IMR-90 (cell line): Measurements from ENCODE around the gene COL5A1. TPM values are rescaled to one million over a fixed set of nuclear protein-coding genes. Genes with fewer than 3 reads are reported as not detected.

ENCODE experiments used
- ATAC-seq: fragments of 200-7000 bp; cut with Tn5 transposase; 2 replicates; pipeline ENCODE4 v1.9.1; 2020; ENCODE audit warnings: low read depth, mild to moderate bottlenecking, moderate library complexity
- BruUV-seq: library from RNA; stranded (reverse); fragments of 400-500 nt; replicated peaks from 2 replicates; lab custom pipeline; 2021; lab: Mats Ljungman, UMichigan
- CTCF ChIA-PET: fragments of 300-600 bp; formaldehyde crosslinking; extraction: SDS; loops from one replicate; lab custom pipeline; 2021; ENCODE audit warnings: antibody characterized with exemption; lab: Yijun Ruan, JAX
- POLR2A ChIA-PET: fragments of 300-600 bp; sonication (Branson Sonifier 250); formaldehyde crosslinking; loops from one replicate; lab custom pipeline; 2022; ENCODE audit warnings: antibody characterized with exemption; ENCODE audit not compliant: unreplicated experiment; lab: Charles Lee
- DNase-seq: peaks from one replicate; pipeline ENCODE4 v3.0.0; 2013
- H2AFZ ChIP-seq: replicated peaks from 2 replicates; pipeline ENCODE3; 2013; ENCODE audit warnings: low read length, mild to moderate bottlenecking; ENCODE audit not compliant: poor library complexity
- H2AK5ac ChIP-seq: 2 replicates; pipeline ENCODE4 v1.6.1; 2013; ENCODE audit warnings: low read depth, low read length, inconsistent platforms
- H2AK9ac ChIP-seq: replicated peaks from 2 replicates; pipeline ENCODE3; 2013; ENCODE audit warnings: mild to moderate bottlenecking, low read depth, low read length, moderate library complexity; ENCODE audit not compliant: poor library complexity
- H2BK120ac ChIP-seq: 2 replicates; pipeline ENCODE4 v1.6.1; 2013; ENCODE audit warnings: low read depth, low read length, inconsistent platforms
- H2BK15ac ChIP-seq: 3 replicates; pipeline ENCODE4 v1.6.1; 2013; ENCODE audit warnings: low read depth, low read length, inconsistent platforms
- H2BK20ac ChIP-seq: 2 replicates; pipeline ENCODE4 v1.6.1; 2013; ENCODE audit warnings: low read depth, mild to moderate bottlenecking, inconsistent platforms, low read length, moderate library complexity
- H2BK5ac ChIP-seq: 2 replicates; pipeline ENCODE4 v1.6.1; 2013; ENCODE audit warnings: mild to moderate bottlenecking, low read depth, low read length, inconsistent platforms; ENCODE audit not compliant: poor library complexity, severe bottlenecking
- H3K14ac ChIP-seq: replicated peaks from 2 replicates; pipeline ENCODE4 v1.6.1; 2013; ENCODE audit warnings: low read depth, low read length, inconsistent platforms
- H3K18ac ChIP-seq: 2 replicates; pipeline ENCODE4 v1.6.1; 2013; ENCODE audit warnings: low read depth, low read length, control low read depth
- H3K23ac ChIP-seq: 2 replicates; pipeline ENCODE4 v1.6.1; 2013; ENCODE audit warnings: low read depth, low read length, inconsistent platforms
- H3K27ac ChIP-seq: 2 replicates; pipeline ENCODE4 v1.5.1; 2013; ENCODE audit warnings: mild to moderate bottlenecking, control low read depth, low read length; ENCODE audit not compliant: insufficient read depth
- H3K27me3 ChIP-seq: 2 replicates; pipeline ENCODE4 v1.6.1; 2013; ENCODE audit warnings: low read length; ENCODE audit not compliant: control insufficient read depth, insufficient read depth
- H3K36me3 ChIP-seq: 2 replicates; pipeline ENCODE4 v1.6.1; 2013; ENCODE audit warnings: low read length, mixed read lengths; ENCODE audit not compliant: control insufficient read depth, insufficient read depth
- H3K4ac ChIP-seq: 2 replicates; pipeline ENCODE4 v1.6.1; 2013; ENCODE audit warnings: low read depth, low read length, inconsistent platforms
- H3K4me1 ChIP-seq: 2 replicates; pipeline ENCODE4 v1.6.1; 2013; ENCODE audit warnings: low read length, mixed read lengths; ENCODE audit not compliant: control insufficient read depth, insufficient read depth
- H3K4me2 ChIP-seq: 2 replicates; pipeline ENCODE4 v1.6.1; 2013; ENCODE audit warnings: low read depth, mild to moderate bottlenecking, control low read depth, low read length, moderate library complexity
- H3K4me3 ChIP-seq: 2 replicates; pipeline ENCODE4 v1.5.1; 2013; ENCODE audit warnings: low read depth, mild to moderate bottlenecking, control low read depth, low read length, moderate library complexity; ENCODE audit not compliant: insufficient read depth
- H3K56ac ChIP-seq: 2 replicates; pipeline ENCODE4 v1.6.1; 2013; ENCODE audit warnings: low read length, inconsistent platforms; ENCODE audit not compliant: insufficient read depth; ENCODE audit errors: extremely low read depth
- H3K79me1 ChIP-seq, 2 experiments: 2 replicates each; pipeline ENCODE4 v1.6.1; 2013; ENCODE audit warnings: low read length in 2 of 2, inconsistent platforms in 1 of 2, low read depth in 1 of 2
- H3K9ac ChIP-seq: 2 replicates; pipeline ENCODE4 v1.6.1; 2013; ENCODE audit warnings: low read depth, low read length, control low read depth
- H3K9me1 ChIP-seq: 2 replicates; pipeline ENCODE4 v1.6.1; 2013; ENCODE audit warnings: low read length, inconsistent platforms; ENCODE audit not compliant: insufficient read depth
- H3K9me3 ChIP-seq: 2 replicates; pipeline ENCODE4 v1.6.1; 2013; ENCODE audit warnings: low read length; ENCODE audit not compliant: control insufficient read depth, insufficient read depth
- H4K20me1 ChIP-seq: 2 replicates; pipeline ENCODE4 v1.6.1; 2013; ENCODE audit warnings: low read length, inconsistent platforms; ENCODE audit not compliant: insufficient read depth
- H4K5ac ChIP-seq: 2 replicates; pipeline ENCODE4 v1.6.1; 2013; ENCODE audit warnings: mild to moderate bottlenecking, low read depth, low read length, control low read depth
- H4K8ac ChIP-seq, 2 experiments: 2 replicates each; pipeline ENCODE4 v1.6.1; 2013; ENCODE audit warnings: low read depth in 2 of 2, low read length in 2 of 2, control low read depth in 1 of 2, inconsistent platforms in 1 of 2
- H4K91ac ChIP-seq: 2 replicates; pipeline ENCODE4 v1.6.1; 2013; ENCODE audit warnings: low read depth, low read length, inconsistent platforms; ENCODE audit not compliant: insufficient read depth
- BHLHE40 ChIP-seq: fragments of 150-350 bp; IDR thresholded peaks from 2 replicates; pipeline ENCODE4 v1.6.1; 2016; ENCODE audit warnings: mild to moderate bottlenecking, low read depth, low read length
- CEBPB ChIP-seq: IDR thresholded peaks from 2 replicates; pipeline ENCODE4 v1.6.1; 2012; ENCODE audit warnings: low read depth, low read length, improper control_type of control experiment
- CHD1 ChIP-seq: IDR thresholded peaks from 2 replicates; pipeline ENCODE4 v1.6.1; 2012; ENCODE audit warnings: low read depth, low read length, improper control_type of control experiment
- CTCF ChIP-seq: conservative IDR thresholded peaks from 2 replicates; pipeline ENCODE4 v1.5.1; 2012; ENCODE audit warnings: mild to moderate bottlenecking, low read depth, low read length, improper control_type of control experiment
- ELK1 ChIP-seq: fragments of 150-350 bp; IDR thresholded peaks from 2 replicates; pipeline ENCODE4 v1.6.1; 2016; ENCODE audit warnings: low read depth, mild to moderate bottlenecking, low read length, moderate library complexity, borderline replicate concordance
- FOS ChIP-seq: fragments of 150-350 bp; IDR thresholded peaks from 2 replicates; pipeline ENCODE4 v1.6.1; 2016; ENCODE audit warnings: low read depth, low read length
- MAFK ChIP-seq: IDR thresholded peaks from 2 replicates; pipeline ENCODE4 v1.6.1; 2012; ENCODE audit warnings: low read depth, low read length, improper control_type of control experiment
- MAZ ChIP-seq: IDR thresholded peaks from 2 replicates; pipeline ENCODE4 v1.6.1; 2012; ENCODE audit warnings: low read depth, mild to moderate bottlenecking, low read length, improper control_type of control experiment, moderate library complexity, borderline replicate concordance
- MXI1 ChIP-seq: IDR thresholded peaks from 2 replicates; pipeline ENCODE4 v1.6.1; 2012; ENCODE audit warnings: low read depth, mild to moderate bottlenecking, low read length, moderate library complexity, borderline replicate concordance
- NFE2L2 ChIP-seq: fragments of 150-350 bp; IDR thresholded peaks from 2 replicates; pipeline ENCODE4 v1.6.1; 2016; ENCODE audit warnings: low read depth, mild to moderate bottlenecking, low read length
- POLR2A ChIP-seq: IDR thresholded peaks from 2 replicates; pipeline ENCODE4 v1.6.1; 2012; ENCODE audit warnings: mild to moderate bottlenecking, low read depth, low read length
- RAD21 ChIP-seq: IDR thresholded peaks from 2 replicates; pipeline ENCODE4 v1.6.1; 2012; ENCODE audit warnings: low read length, improper control_type of control experiment
- RCOR1 ChIP-seq: IDR thresholded peaks from 2 replicates; pipeline ENCODE4 v1.6.1; 2012; ENCODE audit warnings: mild to moderate bottlenecking, low read length, improper control_type of control experiment; ENCODE audit not compliant: insufficient replicate concordance
- RFX5 ChIP-seq: IDR thresholded peaks from 2 replicates; pipeline ENCODE4 v1.8.0; 2012; ENCODE audit warnings: low read depth, mild to moderate bottlenecking, low read length, moderate library complexity
- SMC3 ChIP-seq: fragments of 150-350 bp; IDR thresholded peaks from 2 replicates; pipeline ENCODE4 v1.6.1; 2016; ENCODE audit warnings: low read depth, mild to moderate bottlenecking, antibody characterized with exemption, low read length, moderate library complexity
- USF2 ChIP-seq: fragments of 150-350 bp; IDR thresholded peaks from 2 replicates; pipeline ENCODE4 v1.6.1; 2017; ENCODE audit warnings: mild to moderate bottlenecking, antibody characterized with exemption, low read length, low read depth
- WGBS, 2 experiments: methylation state at CpG; one replicate each; pipeline versions ENCODE4 v1.1.5 to v1.1.7; 2013; ENCODE audit warnings: missing lambda C conversion rate in 2 of 2; ENCODE audit not compliant: insufficient read length in 1 of 2; ENCODE audit errors: extremely low coverage in 2 of 2; 5-methylcytosine and 5-hydroxymethylcytosine counted together
- dilution Hi-C: fragments of 300-500 bp; cut with HindIII; formaldehyde crosslinking; loops from one replicate; pipeline ENCODE4 v1.14.3; 2018; ENCODE audit warnings: low sequenced_read_pairs; ENCODE audit not compliant: unreplicated experiment
- in situ Hi-C: fragments of 300-500 bp; cut with MboI; formaldehyde crosslinking; loops from 3 replicates; pipeline ENCODE4 v1.14.3; 2019; ENCODE audit warnings: low sequenced_read_pairs, inconsistent platforms, mixed read lengths
- intact Hi-C: fragments of 100-400 bp; cut with micrococcal nuclease; formaldehyde crosslinking; loops from 2 replicates; pipeline ENCODE4 v1.10.0; 2022
- polyA plus RNA-seq, 3 experiments: library from polyadenylated mRNA; depleted of rRNA; stranded (reverse); fragments of >200 nt; gene quantifications; 2 replicates each; pipeline ENCODE4 v1.2.3, GENCODE V29; 2012; ENCODE audit warnings: low replicate concordance in 1 of 3
- total RNA-seq: library from RNA; depleted of rRNA; stranded (reverse); fragments of >200 nt; gene quantifications from 2 replicates; pipeline ENCODE4 v1.2.3, GENCODE V29; 2012

The COL5A1 gene
- total and polyA plus RNA-seq, 2 of the 4 experiments (the other 2 are of a cell fraction), result 19.2 to 173 TPM

GRCh38 chr9:134728801-134729495 is 87.3 kb downstream of the COL5A1 start:
- in situ Hi-C loops (no loop called here), dilution Hi-C loops (no loop called here), intact Hi-C loops (loop anchor here (5.0 kb wide), 1 partner anchor 562 kb away; no protein-coding TSS in a partner anchor)
- Histone ChIP-seq H3K9me1 (peaks cover 52% of the 10 kb centered on the region), H3K27ac (no peak overlapping the region), H2AK9ac (no peak overlapping the region), H3K27me3 (no peaks in the 10 kb centered on the region), H2BK15ac (no peak overlapping the region), H3K36me3 (peaks cover 76% of the 10 kb centered on the region), H3K4ac (no peak overlapping the region), H3K4me1 (peaks cover 34% of the 10 kb centered on the region), H2AFZ (no peak overlapping the region), H3K23ac (no peak overlapping the region), H2BK20ac (no peak overlapping the region), H3K4me2 (no peak overlapping the region), H4K5ac (no peak overlapping the region), H2BK120ac (no peak overlapping the region), H4K20me1 (peaks cover 93% of the 10 kb centered on the region), H3K56ac (no peak overlapping the region), H3K18ac (no peak overlapping the region), H3K14ac (no peak overlapping the region), H2AK5ac (no peak overlapping the region), H3K9ac (no peak overlapping the region), H4K8ac (no peak overlapping the region), H4K91ac (no peak overlapping the region), H3K4me3 (no peak overlapping the region), H3K9me3 (no peaks in the 10 kb centered on the region), H3K79me1 (peaks cover 26 to 89% of the 10 kb centered on the region in 2 experiments), H2BK5ac (no peak overlapping the region)
- no peak for DNase-seq
- TF ChIP-seq ELK1 (no peak), MAFK (no peak), CTCF (no peak), CEBPB (no peak), MXI1 (no peak), SMC3 (no peak), CHD1 (no peak), USF2 (no peak), BHLHE40 (no peak), RAD21 (no peak), MAZ (no peak), RFX5 (no peak), NFE2L2 (no peak), FOS (no peak), POLR2A (no peak), RCOR1 (no peak)
- BruUV-seq, result no TSS peak
- POLR2A ChIA-PET, result no interaction called here
- WGBS, 2 experiments, result 95% methylated on average over 15 of the region's 28 CpGs; no CpG with 5 or more reads in 1 of the 2 experiments
- no peak for ATAC-seq
- CTCF ChIA-PET, result no interaction called here
